GM12873 (cell line): ENCODE data around the gene EFS.

Experiments
- TF ChIP-seq, protein P1 (sequence below): IDR thresholded peaks from 2 replicates; pipeline ENCODE4 v1.5.1; 2012; ENCODE audit warnings: low read depth, mild to moderate bottlenecking, moderate library complexity, low read length, control low read depth; ENCODE audit not compliant: insufficient read depth; ENCODE audit errors: missing control alignments

EFS gene

GRCh38 chr14:23324993-23325392, 40.0 kb downstream of the EFS start:
- TF ChIP-seq, protein P1, sequence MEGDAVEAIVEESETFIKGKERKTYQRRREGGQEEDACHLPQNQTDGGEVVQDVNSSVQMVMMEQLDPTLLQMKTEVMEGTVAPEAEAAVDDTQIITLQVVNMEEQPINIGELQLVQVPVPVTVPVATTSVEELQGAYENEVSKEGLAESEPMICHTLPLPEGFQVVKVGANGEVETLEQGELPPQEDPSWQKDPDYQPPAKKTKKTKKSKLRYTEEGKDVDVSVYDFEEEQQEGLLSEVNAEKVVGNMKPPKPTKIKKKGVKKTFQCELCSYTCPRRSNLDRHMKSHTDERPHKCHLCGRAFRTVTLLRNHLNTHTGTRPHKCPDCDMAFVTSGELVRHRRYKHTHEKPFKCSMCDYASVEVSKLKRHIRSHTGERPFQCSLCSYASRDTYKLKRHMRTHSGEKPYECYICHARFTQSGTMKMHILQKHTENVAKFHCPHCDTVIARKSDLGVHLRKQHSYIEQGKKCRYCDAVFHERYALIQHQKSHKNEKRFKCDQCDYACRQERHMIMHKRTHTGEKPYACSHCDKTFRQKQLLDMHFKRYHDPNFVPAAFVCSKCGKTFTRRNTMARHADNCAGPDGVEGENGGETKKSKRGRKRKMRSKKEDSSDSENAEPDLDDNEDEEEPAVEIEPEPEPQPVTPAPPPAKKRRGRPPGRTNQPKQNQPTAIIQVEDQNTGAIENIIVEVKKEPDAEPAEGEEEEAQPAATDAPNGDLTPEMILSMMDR: no peak

- TF ChIP-seq, protein P1: no peak
Measured at GRCh38 chr14:23324455-23324846, 40.5 kb downstream of the EFS start.

DNA sequence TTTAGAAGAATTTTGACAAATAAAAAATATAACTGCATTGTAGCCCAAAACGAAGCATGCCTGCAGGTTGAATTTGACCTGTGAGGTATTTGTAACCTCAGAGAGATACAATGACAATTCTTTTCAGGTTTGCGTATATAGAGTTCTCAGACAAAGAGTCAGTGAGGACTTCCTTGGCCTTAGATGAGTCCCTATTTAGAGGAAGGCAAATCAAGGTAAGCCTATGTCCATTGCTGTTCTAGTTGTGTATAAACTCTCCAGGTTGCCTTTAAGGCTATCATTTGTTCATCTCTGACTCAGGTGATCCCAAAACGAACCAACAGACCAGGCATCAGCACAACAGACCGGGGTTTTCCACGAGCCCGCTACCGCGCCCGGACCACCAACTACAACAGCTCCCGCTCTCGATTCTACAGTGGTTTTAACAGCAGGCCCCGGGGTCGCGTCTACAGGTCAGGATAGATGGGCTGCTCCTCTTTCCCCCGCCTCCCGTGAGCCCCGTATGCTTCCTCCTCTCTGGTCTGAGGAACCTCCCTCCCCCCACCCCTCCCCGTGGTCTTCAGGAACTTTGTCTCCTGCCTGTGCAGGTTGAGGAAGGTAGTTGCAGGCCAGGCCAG, 41.0 kb downstream of the EFS start:
- TF ChIP-seq, protein P1: no peak

DNA sequence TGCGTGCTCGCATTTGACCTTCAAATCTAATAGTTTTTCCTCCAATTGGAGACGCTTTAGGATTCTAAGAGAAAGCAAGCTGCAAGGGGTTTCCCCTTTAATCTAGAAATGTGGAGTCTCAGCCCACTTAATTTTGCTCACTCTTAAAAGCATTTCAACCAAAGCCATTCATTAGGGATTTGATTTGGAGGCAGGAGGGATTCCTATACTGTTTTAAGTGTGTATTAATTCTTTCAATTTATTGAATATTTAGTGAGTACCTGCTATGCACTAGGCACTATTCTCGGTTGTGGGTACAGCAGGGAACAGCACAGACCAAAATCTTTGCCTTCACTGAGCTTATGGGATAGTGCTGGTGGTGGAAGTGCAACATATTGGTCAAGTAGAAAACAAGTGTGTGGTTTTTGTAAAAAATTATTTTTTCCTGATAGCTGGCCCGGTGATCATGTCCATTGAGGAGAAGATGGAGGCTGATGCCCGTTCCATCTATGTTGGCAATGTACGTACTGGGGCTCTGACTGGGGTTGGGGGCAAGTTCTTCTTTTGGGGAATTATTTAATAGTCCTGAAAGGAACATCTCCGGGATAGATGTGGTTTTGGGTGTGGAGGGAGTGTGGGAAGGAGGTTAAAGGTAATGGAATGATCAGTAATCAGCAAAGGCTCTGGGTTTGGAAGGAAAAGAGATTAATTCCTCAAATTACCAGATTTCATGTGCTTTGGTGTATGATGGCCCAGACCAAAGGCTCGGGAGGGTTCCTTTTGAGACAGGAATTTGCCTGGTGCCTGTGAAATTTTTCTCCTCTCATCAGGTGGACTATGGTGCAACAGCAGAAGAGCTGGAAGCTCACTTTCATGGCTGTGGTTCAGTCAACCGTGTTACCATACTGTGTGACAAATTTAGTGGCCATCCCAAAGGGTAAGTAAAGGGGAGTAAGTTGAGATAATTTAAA, 42.1 kb downstream of the EFS start:
- TF ChIP-seq, protein P1: no peak

DNA sequence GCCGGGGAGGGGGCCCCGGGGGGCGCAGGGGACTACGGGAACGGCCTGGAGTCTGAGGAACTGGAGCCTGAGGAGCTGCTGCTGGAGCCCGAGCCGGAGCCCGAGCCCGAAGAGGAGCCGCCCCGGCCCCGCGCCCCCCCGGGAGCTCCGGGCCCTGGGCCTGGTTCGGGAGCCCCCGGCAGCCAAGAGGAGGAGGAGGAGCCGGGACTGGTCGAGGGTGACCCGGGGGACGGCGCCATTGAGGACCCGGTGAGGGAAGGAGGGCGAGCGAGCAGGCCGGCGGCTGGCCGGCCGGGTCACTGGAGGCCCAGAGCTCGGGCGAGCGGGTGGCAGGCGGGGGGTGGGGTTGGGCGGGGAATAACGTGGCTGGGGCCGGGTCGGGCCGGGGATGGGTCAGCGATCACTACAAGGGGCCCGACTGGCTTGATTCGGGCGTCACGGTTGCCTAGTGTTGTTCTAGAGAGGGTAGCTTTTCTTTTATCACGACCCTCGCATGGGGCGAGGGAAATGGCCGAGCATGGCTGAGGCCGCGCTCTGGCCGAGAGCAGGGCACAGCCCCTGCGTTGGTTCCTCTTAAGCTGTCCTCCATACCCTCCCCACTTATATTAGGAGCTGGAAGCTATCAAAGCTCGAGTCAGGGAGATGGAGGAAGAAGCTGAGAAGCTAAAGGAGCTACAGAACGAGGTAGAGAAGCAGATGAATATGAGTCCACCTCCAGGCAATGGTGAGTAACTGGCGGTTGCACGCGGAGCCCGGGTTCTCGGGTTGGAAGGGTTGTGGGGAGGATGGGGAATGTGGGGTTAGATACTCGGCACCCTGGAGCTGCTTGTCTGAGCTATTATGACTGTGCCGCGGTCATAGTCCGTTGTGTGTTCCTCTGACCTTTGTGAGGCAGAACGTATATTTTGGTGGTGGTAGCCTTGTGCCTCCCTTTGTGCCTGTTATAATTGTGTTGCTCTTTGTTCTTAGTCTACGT, 43.1 kb downstream of the EFS start:
- TF ChIP-seq, protein P1: no peak

DNA sequence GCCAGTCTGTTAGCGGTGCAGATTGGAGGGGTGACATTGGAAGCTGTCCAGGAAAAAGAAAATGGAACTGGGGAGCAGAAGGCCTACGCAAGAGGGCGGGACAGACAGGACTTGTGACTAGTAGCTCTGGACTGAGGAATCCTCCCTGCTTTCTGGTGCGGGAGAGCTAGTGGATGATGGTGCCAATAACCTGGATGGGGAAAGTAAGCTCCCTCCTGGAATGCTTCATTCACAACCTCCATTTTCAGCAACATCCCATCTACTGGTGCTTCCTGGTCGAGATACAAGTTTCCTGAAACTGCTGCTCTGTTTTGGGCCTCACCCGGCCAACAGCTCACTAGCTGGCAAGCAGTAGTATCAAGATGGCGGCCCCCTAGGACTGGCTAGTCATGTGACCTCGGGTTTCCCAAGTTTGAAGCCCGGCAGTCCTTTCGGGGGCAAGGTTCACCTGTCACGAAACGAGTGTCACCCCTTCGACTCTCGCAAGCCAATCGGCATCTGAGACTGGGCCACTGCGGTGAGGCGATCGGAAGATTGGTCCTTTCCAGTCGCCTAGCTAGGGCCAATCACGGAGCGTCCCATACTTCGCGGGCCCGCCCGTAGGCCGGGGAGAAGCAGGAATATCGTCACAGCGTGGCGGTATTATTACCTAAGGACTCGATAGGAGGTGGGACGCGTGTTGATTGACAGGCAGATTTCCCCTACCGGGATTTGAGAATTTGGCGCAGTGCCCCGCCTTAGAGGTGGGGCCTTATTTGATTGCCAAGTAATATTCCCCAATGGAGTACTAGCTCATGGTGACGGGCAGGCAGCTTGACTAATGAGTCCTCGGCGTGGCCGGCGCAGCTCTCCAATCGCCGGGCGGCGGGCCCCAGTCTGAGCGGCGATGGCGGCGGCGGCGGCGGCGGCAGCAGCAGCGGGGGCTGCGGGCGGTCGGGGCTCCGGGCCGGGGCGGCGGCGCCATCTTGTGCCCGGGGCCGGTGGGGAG, 44.1 kb downstream of the EFS start, which contains the start of gene PABPN1:
TSS of gene PABPN1 (plus strand) at position 874 of the 988 bp plus-strand sequence. CDS start at position 887, 13 bp downstream.
- TF ChIP-seq, protein P1: no peak
